Stomach (tissue), 4 donors: ENCODE results near the gene KLKB1.

Experiments used
- EP300 ChIP-seq: sonication (generic); formaldehyde crosslinking; IDR thresholded peaks from one replicate; pipeline ENCODE4 v1.6.1; 2017; ENCODE audit warnings: antibody characterized with exemption
- POLR2A ChIP-seq, 4 donors: fragments of 450-650 bp; IDR thresholded peaks; one replicate each; pipeline ENCODE4 v1.6.1; 2016; ENCODE audit warnings: antibody characterized with exemption in 4 of 4, control low read depth in 2 of 4, mild to moderate bottlenecking in 1 of 4, moderate library complexity in 1 of 4
- POLR2AphosphoS5 ChIP-seq, 3 donors: sonication (generic); formaldehyde crosslinking; IDR thresholded peaks; one replicate each; pipeline ENCODE4 v1.6.1; 2016; ENCODE audit warnings: antibody characterized with exemption in 3 of 3
- TF ChIP-seq, protein P1 (sequence below), 7 experiments: fragments of 450-650 bp in 4 of 7; fragments of 200-600 bp in 3 of 7; sonication (generic) in 3 of 7; IDR thresholded peaks; one replicate each; pipeline ENCODE4 v1.5.1; 2016 to 2019; ENCODE audit warnings: antibody characterized with exemption in 7 of 7, control low read depth in 2 of 7, mild to moderate bottlenecking in 1 of 7

- TF ChIP-seq, protein P1, sequence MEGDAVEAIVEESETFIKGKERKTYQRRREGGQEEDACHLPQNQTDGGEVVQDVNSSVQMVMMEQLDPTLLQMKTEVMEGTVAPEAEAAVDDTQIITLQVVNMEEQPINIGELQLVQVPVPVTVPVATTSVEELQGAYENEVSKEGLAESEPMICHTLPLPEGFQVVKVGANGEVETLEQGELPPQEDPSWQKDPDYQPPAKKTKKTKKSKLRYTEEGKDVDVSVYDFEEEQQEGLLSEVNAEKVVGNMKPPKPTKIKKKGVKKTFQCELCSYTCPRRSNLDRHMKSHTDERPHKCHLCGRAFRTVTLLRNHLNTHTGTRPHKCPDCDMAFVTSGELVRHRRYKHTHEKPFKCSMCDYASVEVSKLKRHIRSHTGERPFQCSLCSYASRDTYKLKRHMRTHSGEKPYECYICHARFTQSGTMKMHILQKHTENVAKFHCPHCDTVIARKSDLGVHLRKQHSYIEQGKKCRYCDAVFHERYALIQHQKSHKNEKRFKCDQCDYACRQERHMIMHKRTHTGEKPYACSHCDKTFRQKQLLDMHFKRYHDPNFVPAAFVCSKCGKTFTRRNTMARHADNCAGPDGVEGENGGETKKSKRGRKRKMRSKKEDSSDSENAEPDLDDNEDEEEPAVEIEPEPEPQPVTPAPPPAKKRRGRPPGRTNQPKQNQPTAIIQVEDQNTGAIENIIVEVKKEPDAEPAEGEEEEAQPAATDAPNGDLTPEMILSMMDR (IDR thresholded peaks at IDR 0.05), result no peak
- no peak for TF ChIP-seq POLR2AphosphoS5 (IDR thresholded peaks at IDR 0.05)
- TF ChIP-seq POLR2A (IDR thresholded peaks at IDR 0.05), result no peak
- TF ChIP-seq EP300, result no peak
Observed at GRCh38 chr4:186283311-186283710, 56.0 kb downstream of the KLKB1 start.
